ENCODE results near the gene PILRB. TPM values are rescaled to one million over a fixed set of nuclear protein-coding genes. Genes with fewer than 3 reads are reported as not detected.

The PILRB gene
- total and polyA plus RNA-seq, 9 of the 15 experiments (the other 6 are each of a cell fraction or from before 2014, with no cell fraction given): 6.2 to 94.6 (median 37.0) TPM

- DNase-seq (ENCODE audit: extremely low read depth in 1 of 4, low spot score in 3 of 4): no peak
- 33% methylated on average over 2 of the region's 2 CpGs for WGBS (ENCODE audit: insufficient coverage, low coverage, missing lambda C conversion rate)
- Histone ChIP-seq H4K20me1 (replicated peaks; ENCODE audit: control insufficient read depth, insufficient read depth, low read length) (no peaks in the 10 kb centered on the region), H3K4me3 (no peak overlapping the region), H3K36me3 (ENCODE audit: control insufficient read depth, insufficient read depth, low read length) (no peaks in the 10 kb centered on the region), H3K27ac (ENCODE audit: extremely low read depth, low read depth, low read length) (no peak overlapping the region), H3K9ac (ENCODE audit: insufficient read depth in 1 of 2, low read depth in 2 of 2, low read length in 2 of 2) (no peak overlapping the region), H3K4me2 (ENCODE audit: insufficient read depth, low read length) (no peak overlapping the region), H2AFZ (ENCODE audit: low read depth, low read length) (no peak overlapping the region), H3K9me3 (replicated peaks; ENCODE audit: control insufficient read depth, insufficient read depth, low read depth, low read length) (no peaks in the 10 kb centered on the region), H3K79me2 (ENCODE audit: control insufficient read depth, insufficient read depth, low read length) (no peaks in the 10 kb centered on the region), H3K9me1 (ENCODE audit: control insufficient read depth, insufficient read depth, low read length) (no peaks in the 10 kb centered on the region), H3K27me3 (ENCODE audit: control insufficient read depth in 2 of 2, insufficient read depth in 2 of 2, low read length in 2 of 2) (peaks cover 13 to 17% of the 10 kb centered on the region in 2 experiments), H3K4me1 (replicated peaks in 1 of 2; ENCODE audit: control insufficient read depth in 2 of 2, insufficient read depth in 2 of 2, low read length in 2 of 2) (peaks cover 4 to 14% of the 10 kb centered on the region in 2 experiments; a peak in 2 of 5 replicates)
- no peak for FAIRE-seq
- no TSS peak for BruUV-seq (replicated peaks)
- POLR2A ChIA-PET: interaction anchor here (1.3 to 1.4 kb wide), 2 partner anchors 10 kb away, joined by 3 to 4 read pairs; no protein-coding TSS in a partner anchor
- intact Hi-C loops (cut with micrococcal nuclease): loop anchor here (10.0 kb wide), 1 partner anchor 323 kb away; the partner anchor contains the start of gene EPO
- ATAC-seq: no peak
- in situ Hi-C loops (cut with MboI): no loop called here
- CTCF ChIA-PET (ENCODE audit: low intra/inter-chr PET ratio): interaction anchor here (3.5 kb wide), 1 partner anchor 81 kb away, joined by 23 read pairs; the partner anchor contains the start of gene NYAP1
- TF ChIP-seq KAT8 (IDR thresholded peaks at IDR 0.05; ENCODE audit: low read depth) (no peak), ZNF57 (CRISPR knock-in tag; IDR thresholded peaks at IDR 0.05) (no peak), IFI16 (CRISPR knock-in tag; IDR thresholded peaks at IDR 0.05) (no peak), ZNF512 (tag; IDR thresholded peaks at IDR 0.05) (no peak), FOS (IDR thresholded peaks at IDR 0.05; ENCODE audit: extremely low read depth, insufficient read length) (no peak), ZNF518B (CRISPR knock-in tag; IDR thresholded peaks at IDR 0.05) (no peak), EGR1 (conservative IDR thresholded peaks at IDR 0.05) (no peak), ZBTB12 (CRISPR knock-in tag; IDR thresholded peaks at IDR 0.05) (no peak), CCNT2 (IDR thresholded peaks at IDR 0.05; ENCODE audit: borderline replicate concordance, extremely low read depth, insufficient read length, low read depth, low read length) (no peak), RBM39 (optimal IDR thresholded peaks at IDR 0.05; ENCODE audit: low read depth, low read length) (no peak), XRCC4 (IDR thresholded peaks at IDR 0.05; ENCODE audit: extremely low read depth, insufficient read depth, insufficient read length) (no peak), KDM2B (CRISPR knock-in tag; IDR thresholded peaks at IDR 0.05) (no peak), HINFP (tag; conservative IDR thresholded peaks at IDR 0.05; ENCODE audit: low read depth) (no peak), MYNN (IDR thresholded peaks at IDR 0.05) (no peak), MYNN (CRISPR knock-in tag; IDR thresholded peaks at IDR 0.05) (no peak), CBFA2T2 (conservative IDR thresholded peaks at IDR 0.05) (no peak), NR1H2 (CRISPR knock-in tag; IDR thresholded peaks at IDR 0.05) (no peak)
These were observed 44.3 kb downstream of the PILRB start for GRCh38 chr7:100402241-100402640.
